MCF 10A (cell line): ENCODE measurements around the gene MDM2. TPM values are rescaled to one million over a fixed set of nuclear protein-coding genes. Genes with fewer than 3 reads are reported as not detected.
"Not testable (repeated sequence)": the region's sequence is repeated elsewhere in the genome, so short reads cannot be mapped to it uniquely, and the experiment has no call there.

Experiments
- BruUV-seq: library from RNA; stranded (reverse); fragments of 400-500 nt; replicated peaks from 2 replicates; lab custom pipeline; 2021; lab: Mats Ljungman, UMichigan
- CTCF ChIA-PET: fragments of 300-600 bp; sonication (Branson Sonifier 250); formaldehyde crosslinking; extraction: SDS; loops from one replicate; lab custom pipeline; 2021; ENCODE audit warnings: antibody characterized with exemption, inconsistent platforms; lab: Yijun Ruan, JAX
- POLR2A ChIA-PET: fragments of 300-600, 350-650 bp; sonication (Branson Sonifier 250); formaldehyde crosslinking; extraction: SDS; loops from one replicate; lab custom pipeline; 2020; ENCODE audit warnings: antibody characterized with exemption, inconsistent platforms; lab: Yijun Ruan, JAX
- DNase-seq: peaks from one replicate; pipeline ENCODE4 v3.0.0-alpha.2; 2018; ENCODE audit not compliant: unreplicated experiment
- H3K27ac Mint-ChIP-seq: one replicate; pipeline ENCODE4 v1.8.0; 2022; ENCODE audit warnings: mild to moderate bottlenecking, low read depth, mixed read lengths; ENCODE audit not compliant: unreplicated experiment
- H3K27me3 Mint-ChIP-seq: one replicate; pipeline ENCODE4 v1.8.0; 2022; ENCODE audit warnings: mixed read lengths; ENCODE audit not compliant: insufficient read depth, unreplicated experiment
- H3K36me3 Mint-ChIP-seq: one replicate; pipeline ENCODE4 v1.8.0; 2022; ENCODE audit warnings: mild to moderate bottlenecking, moderate library complexity, mixed read lengths; ENCODE audit not compliant: insufficient read depth, unreplicated experiment
- H3K4me1 Mint-ChIP-seq: one replicate; pipeline ENCODE4 v1.8.0; 2022; ENCODE audit warnings: mixed read lengths; ENCODE audit not compliant: insufficient read depth, unreplicated experiment
- H3K4me3 Mint-ChIP-seq: one replicate; pipeline ENCODE4 v1.8.0; 2022; ENCODE audit warnings: mild to moderate bottlenecking, moderate library complexity, mixed read lengths; ENCODE audit not compliant: unreplicated experiment
- H3K9me3 Mint-ChIP-seq: one replicate; pipeline ENCODE4 v1.8.0; 2022; ENCODE audit warnings: mixed read lengths; ENCODE audit not compliant: unreplicated experiment
- CTCF ChIP-seq: fragments of 200-600 bp; IDR thresholded peaks from one replicate; pipeline ENCODE4 v1.8.0; 2022; ENCODE audit warnings: antibody characterized with exemption, mild to moderate bottlenecking; ENCODE audit not compliant: unreplicated experiment
- intact Hi-C: fragments of 100-400 bp; cut with micrococcal nuclease; formaldehyde crosslinking; loops from 2 replicates; pipeline ENCODE4 v1.14.1; 2022
- total RNA-seq: library from RNA; stranded (reverse); gene quantifications from 2 replicates; pipeline ENCODE4 v1.2.3, GENCODE V29; 2022

The MDM2 gene
- total RNA-seq, 1 experiment from 2014 or later: 383 TPM

GRCh38 chr12:68815232-68815927 is 7.4 kb downstream of the MDM2 start:
- Mint-ChIP-seq H3K4me1 (peaks cover 14% of the 10 kb centered on the region), H3K4me3 (peak overlapping the region; percentile 90), H3K27me3 (no peaks in the 10 kb centered on the region), H3K9me3 (no peaks in the 10 kb centered on the region), H3K36me3 (peaks cover 100% of the 10 kb centered on the region), H3K27ac (no peak overlapping the region)
- DNase-seq: no peak
- ChIA-PET POLR2A (interaction anchor here (0.6 to 7.3 kb wide), 6 partner anchors 7 to 210 kb away, joined by 3 to 62 read pairs (median 5); partner anchors contain the start of genes MDM2 and SLC35E3), CTCF (interaction anchor here (0.6 to 2.2 kb wide), 4 partner anchors 11 to 775 kb away, joined by 3 to 16 read pairs (median 4); no protein-coding TSS in a partner anchor)
- intact Hi-C loops: no loop called here
- TF ChIP-seq CTCF: no peak
- no TSS peak for BruUV-seq

GRCh38 chr12:68815928-68816800 is 8.2 kb downstream of the MDM2 start:
- Mint-ChIP-seq H3K27ac (no peak overlapping the region), H3K36me3 (peaks cover 100% of the 10 kb centered on the region), H3K4me3 (peak overlapping the region; percentile 90), H3K4me1 (peaks cover 14% of the 10 kb centered on the region), H3K27me3 (no peaks in the 10 kb centered on the region), H3K9me3 (no peaks in the 10 kb centered on the region)
- ChIA-PET CTCF (interaction anchor here (0.6 to 2.2 kb wide), 4 partner anchors 11 to 41 kb away, joined by 3 to 16 read pairs (median 4); no protein-coding TSS in a partner anchor), POLR2A (interaction anchor here (0.6 to 7.3 kb wide), 8 partner anchors 8 to 38 kb away, joined by 3 to 62 read pairs (median 3); partner anchors contain the start of gene MDM2)
- no TSS peak for BruUV-seq
- no peak for TF ChIP-seq CTCF
- no peak for DNase-seq
- intact Hi-C loops: no loop called here

- H3K27ac Mint-ChIP-seq, H3K9me3 Mint-ChIP-seq, H3K27me3 Mint-ChIP-seq, intact Hi-C loops, DNase-seq, BruUV-seq: not testable (repeated sequence)
- H3K4me1 Mint-ChIP-seq: peaks cover 19% of the 10 kb centered on the region
- CTCF ChIA-PET: interaction anchor here (0.6 to 3.6 kb wide), 3 partner anchors 10 to 202 kb away, joined by 4 to 28 read pairs (median 7); no protein-coding TSS in a partner anchor
- H3K36me3 Mint-ChIP-seq: peaks cover 100% of the 10 kb centered on the region
- POLR2A ChIA-PET: interaction anchor here (0.7 to 7.3 kb wide), 6 partner anchors 8 to 83 kb away, joined by 3 to 62 read pairs (median 8); partner anchors contain the start of gene MDM2
- peak overlapping the region; percentile 19 for H3K4me3 Mint-ChIP-seq
Observed at GRCh38 chr12:68819481-68819880, 11.5 kb downstream of the MDM2 start.

GRCh38 chr12:68821357-68822188 is 13.6 kb downstream of the MDM2 start:
- DNase-seq: no peak
- Mint-ChIP-seq H3K9me3 (no peaks in the 10 kb centered on the region), H3K27me3 (no peaks in the 10 kb centered on the region), H3K4me1 (peaks cover 19% of the 10 kb centered on the region), H3K36me3 (peaks cover 100% of the 10 kb centered on the region), H3K4me3 (peak overlapping the region; percentile 33), H3K27ac (no peak overlapping the region)
- intact Hi-C loops: loop anchor here (5.0 kb wide), 1 partner anchor 74 kb away; the partner anchor contains the start of gene SLC35E3
- no peak for TF ChIP-seq CTCF
- ChIA-PET CTCF (interaction anchor here (0.9 to 3.6 kb wide), 3 partner anchors 9 to 35 kb away, joined by 3 to 28 read pairs (median 4); no protein-coding TSS in a partner anchor), POLR2A (interaction anchor here (0.7 to 7.3 kb wide), 6 partner anchors 9 to 108 kb away, joined by 3 to 62 read pairs (median 8); partner anchors contain the start of gene MDM2)
- no TSS peak for BruUV-seq
